HG03135 (cell line): ENCODE measurements around the gene PIGU.

Experiments
- ATAC-seq: cut with Tn5 transposase; IDR thresholded peaks from one replicate; pipeline ENCODE4 v1.9.1; 2021; ENCODE audit warnings: mild to moderate bottlenecking, moderate library complexity; ENCODE audit not compliant: unreplicated experiment

PIGU gene

DNA sequence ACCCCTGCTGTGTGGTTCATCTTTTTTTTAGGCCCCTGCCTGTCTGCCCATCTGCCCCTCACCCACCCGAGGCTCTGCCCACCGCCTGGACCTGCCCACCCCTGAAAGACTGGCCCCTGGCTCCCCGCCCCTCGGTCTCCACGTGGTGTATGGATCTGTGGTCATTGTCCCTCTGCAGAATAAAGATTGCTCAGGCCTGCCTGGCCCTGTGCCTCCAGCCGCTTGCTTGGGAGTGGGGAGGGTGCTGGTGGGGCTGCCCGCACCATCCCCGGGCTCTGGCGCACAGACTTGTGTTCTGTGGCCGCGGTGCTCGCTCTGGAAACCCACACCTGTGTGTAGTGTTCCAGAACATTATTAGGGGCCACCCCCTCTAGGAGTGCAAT, 116.8 kb downstream of the PIGU start:
- ATAC-seq, result no peak

DNA sequence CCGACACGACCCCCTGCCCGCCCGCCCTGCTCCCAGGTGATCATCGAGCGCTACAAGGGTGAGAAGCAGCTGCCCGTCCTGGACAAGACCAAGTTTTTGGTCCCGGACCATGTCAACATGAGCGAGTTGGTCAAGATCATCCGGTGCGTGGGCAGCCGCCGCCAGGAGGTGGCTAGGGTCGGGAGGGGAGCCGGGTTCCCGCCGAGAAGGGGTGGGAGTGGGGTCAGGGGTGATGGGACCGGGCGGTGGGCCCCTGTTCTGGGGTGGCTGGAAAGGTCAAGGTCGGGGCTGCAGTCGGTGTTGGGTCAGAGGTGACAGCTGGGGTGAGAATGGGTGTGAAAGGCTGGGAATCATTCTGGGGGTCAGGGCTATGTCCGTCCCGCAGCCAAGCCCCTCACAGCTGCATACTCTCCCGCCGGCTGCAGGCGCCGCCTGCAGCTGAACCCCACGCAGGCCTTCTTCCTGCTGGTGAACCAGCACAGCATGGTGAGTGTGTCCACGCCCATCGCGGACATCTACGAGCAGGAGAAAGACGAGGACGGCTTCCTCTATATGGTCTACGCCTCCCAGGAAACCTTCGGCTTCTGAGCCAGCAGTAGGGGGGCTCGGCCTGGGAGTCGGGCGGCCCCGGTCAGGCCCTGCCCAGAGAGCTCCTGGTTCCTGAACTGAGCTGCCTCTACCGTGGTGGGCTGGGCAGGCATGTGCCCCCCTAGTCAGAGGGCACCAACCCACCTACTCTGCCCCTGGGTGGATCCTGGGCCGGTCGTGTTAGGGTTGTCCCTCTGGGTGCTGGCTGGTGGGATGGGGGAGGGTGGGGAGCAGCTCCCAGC, 117.4 kb downstream of the PIGU start:
- ATAC-seq, result no peak

DNA sequence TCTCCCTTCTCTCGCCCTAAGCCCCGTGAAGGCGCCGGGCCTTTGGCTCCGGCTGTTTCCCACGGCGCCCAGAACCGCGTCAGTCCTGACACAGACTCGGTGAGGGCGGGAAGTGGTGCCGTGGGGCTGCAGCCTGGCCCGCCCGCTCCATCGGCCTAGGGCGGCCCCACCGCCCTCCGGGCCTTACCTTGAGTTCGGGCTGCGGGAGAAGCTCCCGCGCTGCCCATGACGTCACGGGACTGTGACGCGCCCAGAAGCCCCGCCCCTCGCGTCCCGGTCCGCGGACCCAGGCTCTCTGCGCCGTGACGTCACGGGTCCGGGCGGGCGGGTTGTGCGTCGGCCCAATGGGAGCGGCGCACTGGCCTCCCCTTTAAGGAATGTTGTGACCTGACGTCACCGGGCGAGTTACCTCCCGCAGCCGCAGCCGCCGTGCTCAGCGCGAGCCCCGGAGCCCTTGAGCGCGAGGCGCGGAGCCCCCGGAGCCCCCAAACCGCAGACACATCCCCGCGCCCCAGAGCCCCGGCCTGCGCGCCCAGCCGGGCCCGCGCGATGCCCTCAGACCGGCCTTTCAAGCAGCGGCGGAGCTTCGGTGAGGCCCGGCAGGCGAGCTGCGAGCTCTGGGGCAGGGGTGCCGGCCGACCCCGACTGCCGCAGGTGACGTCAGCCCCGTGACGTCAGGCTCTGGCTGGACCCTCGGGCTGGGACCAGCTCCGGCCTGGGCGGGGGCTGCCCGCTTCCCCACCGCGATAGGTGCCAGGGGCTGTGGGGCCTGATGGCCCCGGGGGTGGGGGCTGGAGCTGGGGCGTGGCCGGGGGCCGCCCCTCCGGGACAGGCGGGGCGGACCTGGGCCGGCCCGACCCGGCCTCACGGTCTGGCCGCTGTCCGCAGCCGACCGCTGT, 118.3 kb downstream of the PIGU start, which contains the start of gene MAP1LC3A:
Gene MAP1LC3A (plus strand): TSS at position 399 of the 899 bp plus-strand sequence. CDS start 151 bp downstream, at position 550.
- no peak for ATAC-seq

DNA sequence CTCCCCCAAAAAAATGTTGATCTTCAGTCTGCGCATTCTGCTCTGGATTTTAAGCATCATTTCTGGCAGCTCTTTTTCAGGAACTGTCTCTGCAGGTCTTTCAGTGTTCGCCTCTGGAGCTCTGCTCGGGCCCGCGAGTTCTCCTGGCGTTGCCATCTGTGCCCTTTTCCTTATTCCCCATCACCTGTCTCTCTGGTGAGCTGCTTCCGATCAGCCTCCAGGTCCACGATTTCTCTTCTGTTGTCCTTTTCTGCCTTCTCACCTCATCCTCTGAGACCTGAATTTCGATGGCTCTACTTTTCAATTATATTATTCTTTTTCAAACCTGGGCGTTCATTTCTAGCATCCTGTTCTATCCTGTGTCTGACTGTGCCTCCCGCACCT, 119.0 kb downstream of the PIGU start:
- ATAC-seq, result no peak

DNA sequence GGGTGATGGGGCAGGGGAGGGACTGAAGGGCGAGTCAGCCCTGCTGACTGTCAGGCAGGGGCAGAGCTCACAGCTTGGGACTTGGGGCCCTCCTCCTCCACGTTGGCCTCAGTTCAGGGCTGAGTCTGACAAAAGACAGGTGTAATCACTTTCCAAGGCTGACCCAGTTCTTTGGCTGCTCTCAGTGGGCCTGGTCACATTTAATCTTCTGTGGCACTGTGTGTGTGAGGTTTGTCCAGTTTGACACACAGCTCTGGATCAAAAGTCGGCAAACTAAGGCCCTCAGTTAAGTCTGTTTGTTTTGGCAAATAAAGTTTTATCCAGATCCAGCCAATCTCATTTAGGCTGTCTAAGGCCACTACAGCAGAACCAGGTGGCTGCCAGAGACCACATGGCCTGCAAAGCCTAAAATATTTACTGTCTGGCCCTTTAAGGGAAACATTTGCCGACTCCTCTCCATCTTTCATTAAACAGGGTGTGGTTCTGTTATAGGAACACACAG, 123.5 kb downstream of the PIGU start:
- no peak for ATAC-seq

DNA sequence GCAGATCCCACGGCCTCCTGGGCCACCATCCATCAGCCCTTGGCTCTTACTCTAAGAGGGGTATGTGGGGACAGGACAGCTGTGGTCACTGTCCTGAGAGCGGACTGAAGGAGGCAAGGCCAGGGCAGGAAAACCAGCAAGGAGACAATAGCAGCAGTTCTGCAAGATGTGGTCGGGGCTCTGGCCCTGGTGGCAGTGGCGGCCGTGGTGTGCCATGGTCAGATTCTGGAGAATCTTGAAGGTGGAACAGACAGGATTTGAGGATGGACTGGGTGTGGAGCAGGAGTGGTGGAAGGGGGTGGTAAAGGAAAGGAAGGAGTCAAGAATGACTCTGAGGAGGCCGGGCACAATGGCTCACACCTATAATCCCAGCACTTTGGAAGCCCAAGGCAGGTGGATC, 124.3 kb downstream of the PIGU start:
- ATAC-seq, result no peak

DNA sequence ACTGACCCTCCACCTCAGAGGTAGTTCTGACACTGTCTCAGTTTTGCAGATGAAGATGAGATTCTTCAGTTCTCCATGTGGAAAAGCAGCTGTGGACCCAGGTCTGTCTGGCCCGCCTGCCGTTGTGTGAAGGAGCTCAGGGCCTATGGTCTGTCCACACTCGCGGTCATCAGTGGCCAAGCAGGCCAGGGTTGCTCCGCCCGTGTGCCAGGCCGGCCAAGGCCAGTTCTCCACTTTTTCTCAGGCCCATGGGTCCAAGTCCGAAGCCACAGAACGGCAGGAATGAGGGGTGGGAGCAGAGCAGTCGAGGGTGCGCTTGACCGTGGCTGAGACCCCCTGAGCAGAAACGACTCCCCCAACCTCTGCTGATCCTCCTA, 127.0 kb downstream of the PIGU start:
- no peak for ATAC-seq

DNA sequence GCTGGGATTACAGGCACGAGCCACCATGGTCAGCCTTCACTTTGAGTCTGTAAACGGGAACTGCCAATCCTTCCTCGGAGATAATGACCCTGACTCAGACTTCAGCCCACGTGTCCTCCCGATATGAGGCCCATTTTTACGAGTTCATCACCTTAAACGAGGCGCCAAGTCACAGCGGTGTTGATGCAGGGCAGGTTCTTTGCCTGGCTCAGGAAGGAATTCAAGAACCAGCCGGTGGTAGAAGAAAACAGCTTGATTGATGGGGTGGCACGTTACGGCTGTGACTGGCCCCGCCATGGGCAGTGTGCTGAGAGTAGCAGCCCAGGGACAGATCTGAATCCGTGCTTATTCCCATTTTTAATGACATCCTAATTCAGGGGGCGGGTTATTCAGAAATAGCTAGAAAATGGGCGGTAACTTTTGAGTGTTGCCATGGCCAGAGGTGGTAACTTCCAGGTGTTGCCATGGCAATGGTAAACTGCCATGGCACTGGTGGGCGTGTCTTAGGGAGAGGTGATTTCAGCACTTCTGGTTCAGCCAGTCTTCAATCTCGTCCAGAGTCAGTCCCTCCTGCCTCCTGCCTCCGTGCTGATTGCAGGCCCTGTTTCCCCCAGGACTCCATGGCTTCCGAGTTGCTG, 127.5 kb downstream of the PIGU start:
- no peak for ATAC-seq

DNA sequence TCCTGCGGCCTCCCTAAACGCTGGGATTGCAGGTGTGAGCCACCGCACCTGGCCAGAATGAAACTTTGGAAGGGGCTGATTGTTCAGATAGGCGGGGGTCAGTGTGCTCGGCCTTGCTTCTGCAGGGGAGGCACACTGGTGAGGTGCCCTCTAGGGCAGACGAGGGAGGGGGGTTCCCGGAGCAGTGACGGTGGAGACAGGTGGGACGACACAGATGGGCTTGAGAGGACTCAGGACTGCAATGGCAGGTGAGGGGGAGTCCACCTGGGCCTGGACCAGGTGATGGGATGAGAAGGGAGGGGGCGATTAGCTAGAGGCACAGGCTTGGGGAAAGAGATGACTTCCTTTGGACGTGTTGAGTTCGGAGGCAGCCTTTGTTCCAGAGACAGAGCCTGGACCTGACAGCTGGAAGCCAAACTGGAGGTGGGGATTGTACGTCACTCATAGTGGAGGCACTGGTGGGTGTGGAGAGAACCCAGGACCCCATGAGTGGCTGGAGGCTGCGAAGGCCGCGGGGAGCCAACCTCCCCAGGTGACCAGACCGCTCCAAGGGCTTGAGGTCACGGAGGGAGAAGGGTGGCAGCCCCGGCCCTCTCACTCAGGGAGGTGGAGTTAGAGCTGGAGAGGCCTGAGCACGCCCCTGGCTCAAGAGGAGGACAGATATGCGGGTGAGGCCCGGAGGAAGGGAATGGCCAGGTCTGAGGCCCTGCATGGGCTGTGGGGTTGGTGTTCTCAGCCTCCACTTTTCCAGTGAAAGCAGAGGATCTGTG, 128.9 kb downstream of the PIGU start:
- ATAC-seq, result no peak

DNA sequence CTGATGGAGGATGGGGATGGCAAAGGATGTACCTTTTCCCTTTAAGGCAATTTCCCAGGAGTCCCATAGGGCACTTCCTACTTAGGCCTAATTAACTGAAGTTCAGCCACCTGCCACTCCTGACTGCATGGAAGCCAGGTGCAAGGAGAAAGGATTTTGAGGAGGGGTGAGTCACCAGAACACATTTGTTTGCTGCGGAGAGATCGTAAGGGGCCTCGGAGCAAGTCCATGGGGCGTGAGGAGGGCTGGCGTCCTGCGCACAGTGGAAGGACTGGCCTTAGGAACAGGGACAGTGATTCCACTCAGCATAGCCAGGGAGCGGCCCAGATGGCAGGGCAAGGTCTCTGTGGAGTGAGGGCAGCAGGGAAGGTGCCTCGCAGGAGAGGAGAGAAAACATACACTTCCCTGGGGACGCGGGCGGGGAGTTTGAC, 130.1 kb downstream of the PIGU start:
- no peak for ATAC-seq

DNA sequence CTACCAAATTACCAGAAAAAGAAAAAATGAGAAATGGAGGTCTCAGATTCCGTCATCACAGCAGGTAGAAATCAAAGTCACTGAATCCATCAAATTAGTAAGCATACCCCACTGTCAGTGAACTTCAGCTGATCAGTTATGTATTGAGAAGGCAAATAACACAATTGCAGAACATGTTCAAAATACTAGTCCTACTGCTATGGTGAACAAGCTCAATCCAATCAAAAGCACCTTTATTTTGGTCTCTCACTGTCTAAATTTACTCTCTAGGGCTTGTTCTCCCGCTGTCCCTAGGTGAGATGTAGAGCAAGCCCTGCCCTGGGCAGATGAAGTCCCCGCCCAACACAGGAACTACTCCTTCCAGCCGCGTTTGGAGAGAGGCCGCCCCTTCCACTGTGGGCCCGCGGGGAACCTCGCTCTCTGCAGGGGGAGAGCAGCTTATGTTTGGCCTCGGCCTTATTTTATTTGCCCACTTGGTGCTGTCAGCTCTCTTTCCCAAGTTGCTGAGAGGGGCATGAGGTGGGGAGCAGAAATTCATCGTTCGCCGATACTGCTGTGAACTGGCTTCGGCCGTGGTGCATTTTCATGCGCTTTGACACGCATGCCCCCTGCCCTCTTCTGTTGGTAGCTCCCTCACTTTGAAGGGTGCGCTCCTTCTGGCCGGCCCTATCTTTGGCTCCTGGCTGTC, 132.6 kb downstream of the PIGU start:
- ATAC-seq, result no peak

DNA sequence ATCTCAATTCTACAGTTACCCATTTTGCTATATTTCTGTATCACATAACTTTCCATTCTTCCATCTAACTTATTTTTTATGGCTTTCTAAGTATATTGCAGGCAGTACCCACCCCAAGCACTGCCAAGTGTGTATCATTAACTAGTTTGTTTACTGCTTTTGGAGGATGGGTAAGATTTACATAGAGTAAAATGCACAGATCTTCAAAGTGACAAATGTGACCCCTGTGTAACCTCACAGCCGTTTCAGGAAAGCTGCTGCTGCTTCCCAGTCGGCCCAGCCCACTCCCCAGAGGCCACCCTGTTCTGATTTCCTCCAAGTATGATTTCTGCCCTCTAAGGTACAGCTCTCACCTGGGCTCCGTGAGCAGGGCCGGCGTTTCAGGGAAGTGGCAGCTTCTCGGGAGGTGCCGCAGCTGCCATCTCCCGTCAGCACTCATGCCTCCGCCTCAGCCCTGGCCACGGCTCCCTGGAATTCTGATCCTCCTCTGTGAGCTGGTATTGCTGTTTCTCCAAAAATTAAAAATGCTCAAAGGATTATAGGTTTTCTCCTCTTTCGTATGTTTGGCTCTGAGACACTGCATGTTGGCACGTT, 133.3 kb downstream of the PIGU start:
- ATAC-seq, result no peak

DNA sequence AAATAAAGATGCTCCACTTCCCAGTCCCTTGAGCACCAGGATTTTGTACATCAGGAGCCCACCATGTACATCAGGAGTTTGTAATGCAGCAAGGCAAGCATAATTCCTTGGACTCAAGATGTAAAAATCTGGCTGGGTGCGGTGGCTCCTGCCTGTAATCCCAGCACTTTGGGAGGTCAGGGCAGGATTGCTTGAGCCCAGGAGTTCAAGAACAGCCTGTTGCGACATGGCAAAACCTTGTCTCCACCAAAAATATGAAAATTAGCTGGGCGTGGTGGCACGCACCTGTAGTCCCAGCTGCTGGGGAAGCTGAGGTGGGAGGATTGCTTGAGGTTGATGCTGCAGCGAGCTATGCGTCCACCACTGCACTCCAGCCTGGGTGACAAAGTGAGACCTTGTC, 134.5 kb downstream of the PIGU start:
- ATAC-seq, result no peak

DNA sequence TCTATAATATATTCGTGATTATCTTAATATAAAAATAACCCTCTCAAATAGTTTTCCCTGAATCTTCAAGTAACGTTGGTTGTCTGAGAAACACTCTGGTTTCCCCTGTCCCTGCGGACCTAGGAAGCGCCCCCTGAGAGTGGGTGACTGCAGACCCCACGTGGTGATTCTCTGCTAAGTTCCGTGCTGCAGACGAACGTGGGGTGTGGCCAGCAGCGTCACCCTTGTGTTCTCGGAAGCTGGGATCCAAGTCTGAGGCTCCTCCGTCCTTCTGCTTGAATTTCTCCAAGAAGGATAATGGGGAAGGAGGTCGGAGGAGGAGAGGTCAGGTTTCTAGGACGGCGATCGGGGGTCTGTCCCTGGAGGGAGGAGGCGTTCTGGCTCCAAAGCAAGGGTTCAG, 135.0 kb downstream of the PIGU start:
- ATAC-seq, result no peak

DNA sequence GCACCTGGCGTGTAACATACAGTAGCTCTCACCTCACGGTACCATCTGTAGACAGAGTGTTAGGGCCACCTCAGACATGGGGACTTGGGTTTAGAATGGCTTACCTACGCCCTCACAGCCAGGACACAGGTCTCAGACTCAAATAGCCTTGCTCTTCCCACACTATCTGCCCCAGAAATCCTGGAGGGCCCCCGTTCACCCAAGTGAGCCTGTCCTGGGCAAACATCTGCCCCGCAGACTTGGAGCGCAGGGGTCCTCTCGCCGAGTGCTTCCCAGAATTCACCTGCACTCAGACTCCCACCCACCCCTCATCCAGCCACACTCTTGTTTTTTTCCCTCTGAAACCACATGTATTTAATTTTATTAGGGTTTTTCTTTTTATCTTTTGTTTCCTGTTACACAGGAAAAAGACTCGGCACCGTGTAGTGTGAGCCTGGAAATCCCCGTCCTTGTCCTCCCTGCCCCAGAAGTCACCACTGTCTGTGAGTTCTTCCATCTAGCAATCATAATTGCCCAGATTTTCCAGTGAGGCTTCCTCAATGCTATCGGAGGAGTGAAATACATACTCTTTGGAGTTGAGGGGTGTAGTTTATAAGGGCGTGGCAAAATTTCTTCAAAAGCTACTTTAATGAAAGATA, 135.5 kb downstream of the PIGU start:
- ATAC-seq, result no peak

DNA sequence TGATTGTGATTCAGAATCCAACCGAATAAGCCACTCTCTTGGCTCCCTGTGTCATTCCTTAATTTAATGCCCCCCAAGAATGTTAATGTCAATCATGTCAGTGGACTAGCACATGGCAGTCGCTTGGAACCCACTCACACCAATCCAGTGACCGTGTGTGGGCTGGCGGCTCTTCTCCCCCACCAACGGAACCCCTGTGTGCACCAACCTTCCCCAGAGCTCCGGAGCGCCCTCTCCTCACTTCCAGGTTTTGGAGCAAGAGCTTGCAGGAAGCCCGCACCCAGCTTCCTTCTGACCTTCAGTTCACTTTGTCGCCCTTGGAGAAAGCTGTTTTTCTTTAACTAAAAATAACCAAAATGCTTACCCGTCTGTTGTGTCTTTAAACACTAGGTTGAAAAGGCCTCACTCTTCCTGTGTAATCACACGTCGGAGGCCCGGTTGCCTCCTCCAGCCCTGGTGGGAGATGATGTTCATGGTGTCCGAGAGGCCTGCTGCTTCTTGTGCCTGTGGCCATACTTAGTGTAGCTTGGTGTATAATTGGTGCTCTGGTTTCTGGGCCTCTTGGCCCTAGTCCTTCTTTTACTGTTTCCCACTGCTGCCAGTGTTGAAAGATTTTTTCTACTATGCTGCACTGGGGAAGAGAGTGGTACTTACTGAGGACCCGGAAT, 136.2 kb downstream of the PIGU start:
- ATAC-seq, result no peak

DNA sequence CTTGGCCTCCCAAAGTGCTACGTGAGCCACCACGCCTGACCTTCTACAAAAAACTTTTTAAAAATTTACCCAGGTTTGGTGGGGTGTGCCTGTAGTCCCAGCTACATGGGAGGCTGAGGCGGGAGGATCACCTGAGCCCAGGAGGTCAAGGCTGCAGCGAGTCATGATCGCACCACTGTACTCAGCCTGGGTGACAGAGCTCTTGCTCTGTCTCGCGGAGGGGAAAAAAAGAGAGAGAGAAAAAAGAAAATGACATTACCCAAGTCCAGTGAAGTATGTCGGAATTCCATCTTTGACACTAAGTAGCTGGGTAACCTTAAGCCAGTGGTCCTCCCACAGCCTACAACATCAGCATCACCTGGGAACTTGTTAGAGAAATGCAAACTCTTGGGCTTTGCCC, 137.1 kb downstream of the PIGU start:
- ATAC-seq, result no peak

DNA sequence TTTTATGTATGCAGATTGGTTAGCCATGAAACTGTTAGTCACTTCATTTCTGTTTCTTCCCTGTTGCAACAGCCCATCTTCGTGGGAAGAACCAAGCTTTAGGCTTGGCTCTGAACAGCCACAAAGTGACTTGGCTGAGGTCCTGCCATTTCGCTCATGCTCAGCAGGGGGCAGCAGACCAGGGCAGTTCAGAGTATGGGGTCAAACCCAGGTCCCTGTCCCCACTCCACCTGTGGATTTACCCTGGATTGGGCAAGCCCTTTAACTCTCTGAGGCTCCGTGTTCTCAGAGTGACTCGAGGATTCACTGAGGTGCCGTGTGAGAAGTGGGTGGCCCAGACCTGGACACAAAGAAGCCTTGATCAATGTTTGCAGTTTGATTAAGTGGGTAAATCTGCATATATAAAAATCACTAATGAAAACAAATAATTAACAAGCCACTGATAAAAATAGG, 138.2 kb downstream of the PIGU start:
- ATAC-seq, result no peak

DNA sequence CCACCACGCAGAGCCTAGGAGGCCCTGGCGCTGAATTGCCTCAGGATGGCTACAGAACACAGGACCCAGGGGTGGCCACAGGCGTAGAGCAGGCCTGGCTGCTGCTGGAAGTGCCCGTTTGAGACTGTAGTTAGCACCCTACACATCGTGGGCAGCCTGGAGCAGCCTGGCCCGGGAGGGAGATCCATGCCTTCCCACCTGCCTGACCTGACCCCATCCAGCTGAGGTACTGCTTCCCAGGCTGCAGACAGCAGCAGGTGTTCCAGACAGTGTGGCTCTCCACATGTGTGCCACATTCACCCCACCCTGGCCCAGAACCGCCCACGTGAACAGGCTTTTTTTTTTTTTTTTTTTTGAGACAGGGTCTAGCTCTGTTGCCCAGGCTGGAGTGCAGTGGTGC, 139.2 kb downstream of the PIGU start:
- no peak for ATAC-seq
